WTC11 (cell line): Measurements from ENCODE around the gene POU5F1. TPM values are rescaled to one million over a fixed set of nuclear protein-coding genes. Genes with fewer than 3 reads are reported as not detected.

Experiments used
- ATAC-seq: fragments of 200-7000 bp; cut with Tn5 transposase; 2 replicates; pipeline ENCODE4 v1.10.0; 2021; ENCODE audit warnings: mild to moderate bottlenecking, moderate library complexity
- CTCF ChIA-PET: fragments of 300-600 bp; sonication (Branson Sonifier 250); formaldehyde crosslinking; loops from one replicate; lab custom pipeline; 2021; ENCODE audit warnings: antibody characterized with exemption; lab: Charles Lee
- POLR2A ChIA-PET: fragments of 350-600 bp; sonication (Branson Sonifier 250); formaldehyde crosslinking; loops from one replicate; lab custom pipeline; 2021; ENCODE audit warnings: antibody characterized with exemption; lab: Charles Lee
- DNase-seq: peaks from one replicate; pipeline ENCODE4 v3.0.0; 2021; ENCODE audit warnings: low spot score
- H3K27ac Mint-ChIP-seq: 2 replicates; pipeline ENCODE4 v1.8.0; 2021; ENCODE audit warnings: mixed read lengths
- H3K27me3 Mint-ChIP-seq: 2 replicates; pipeline ENCODE4 v1.8.0; 2021; ENCODE audit warnings: low read depth, mild to moderate bottlenecking, moderate library complexity, mixed read lengths
- H3K36me3 Mint-ChIP-seq: 2 replicates; pipeline ENCODE4 v1.8.0; 2021; ENCODE audit warnings: mixed read lengths
- H3K4me1 Mint-ChIP-seq: 2 replicates; pipeline ENCODE4 v1.8.0; 2022; ENCODE audit warnings: mixed read lengths
- H3K4me3 Mint-ChIP-seq: 2 replicates; pipeline ENCODE4 v1.8.0; 2021; ENCODE audit warnings: mild to moderate bottlenecking, moderate library complexity, mixed read lengths
- H3K9me3 Mint-ChIP-seq: 2 replicates; pipeline ENCODE4 v1.8.0; 2021; ENCODE audit warnings: mixed read lengths
- FOXP4 ChIP-seq: sonication (generic); formaldehyde crosslinking; IDR thresholded peaks from 2 replicates; pipeline ENCODE4 v1.8.0; 2022; ENCODE audit warnings: mild to moderate bottlenecking, missing genetic modification reagents
- IRF1 ChIP-seq: sonication (generic); formaldehyde crosslinking; IDR thresholded peaks from 2 replicates; pipeline ENCODE4 v1.8.0; 2023; ENCODE audit warnings: missing genetic modification reagents
- MAX ChIP-seq: sonication (generic); formaldehyde crosslinking; IDR thresholded peaks from 2 replicates; pipeline ENCODE4 v1.8.0; 2022; ENCODE audit warnings: mild to moderate bottlenecking, missing genetic modification reagents
- MLX ChIP-seq: sonication (generic); formaldehyde crosslinking; IDR thresholded peaks from 2 replicates; pipeline ENCODE4 v1.8.1; 2023; ENCODE audit warnings: mild to moderate bottlenecking, missing genetic modification reagents, moderate library complexity
- MXD4 ChIP-seq: fragments of 250-450 bp; sonication (Bioruptor Pico); IDR thresholded peaks from 2 replicates; pipeline ENCODE4 v1.8.0; 2021; ENCODE audit warnings: mild to moderate bottlenecking, moderate library complexity, borderline replicate concordance
- OVOL2 ChIP-seq: fragments of 250-450 bp; sonication (Bioruptor Pico); IDR thresholded peaks from 2 replicates; pipeline ENCODE4 v1.9.0; 2021; ENCODE audit warnings: mild to moderate bottlenecking, borderline replicate concordance
- PRDM15 ChIP-seq: sonication (generic); formaldehyde crosslinking; IDR thresholded peaks from 2 replicates; pipeline ENCODE4 v1.8.0; 2022; ENCODE audit warnings: missing genetic modification reagents
- TEAD1 ChIP-seq: sonication (generic); formaldehyde crosslinking; IDR thresholded peaks from 2 replicates; pipeline ENCODE4 v1.8.0; 2022; ENCODE audit warnings: mild to moderate bottlenecking, missing genetic modification reagents
- USF1 ChIP-seq: sonication (generic); formaldehyde crosslinking; IDR thresholded peaks from 2 replicates; pipeline ENCODE4 v1.8.0; 2022; ENCODE audit warnings: mild to moderate bottlenecking, missing genetic modification reagents
- ZNF219 ChIP-seq: sonication (generic); formaldehyde crosslinking; IDR thresholded peaks from 2 replicates; pipeline ENCODE4 v1.8.0; 2023; ENCODE audit warnings: missing genetic modification reagents, mild to moderate bottlenecking, borderline replicate concordance
- ZNF232 ChIP-seq: sonication (generic); formaldehyde crosslinking; IDR thresholded peaks from 2 replicates; pipeline ENCODE4 v1.8.0; 2022; ENCODE audit warnings: mild to moderate bottlenecking, missing genetic modification reagents
- ZNF425 ChIP-seq: fragments of 250-450 bp; sonication (Bioruptor Pico); conservative IDR thresholded peaks from 2 replicates; pipeline ENCODE4 v1.9.0; 2021; ENCODE audit warnings: mild to moderate bottlenecking
- total RNA-seq: library from RNA; stranded (reverse); gene quantifications from 3 replicates; pipeline ENCODE4 v1.2.3, GENCODE V29; 2021

POU5F1 gene
- total RNA-seq, 1 experiment from 2014 or later: 2,735 TPM

GRCh38 chr6:31140643-31141042 lies 29.8 kb downstream of the POU5F1 start:
- POLR2A ChIA-PET: interaction anchor here (0.7 kb wide), 1 partner anchor 349 kb away, joined by 3 read pairs; no protein-coding TSS in a partner anchor
- CTCF ChIA-PET: interaction anchor here (0.7 to 4.2 kb wide), 6 partner anchors 18 to 226 kb away, joined by 3 to 49 read pairs (median 6); partner anchors contain the start of gene TCF19
- ATAC-seq: no peak

GRCh38 chr6:31139599-31139998 lies 30.9 kb downstream of the POU5F1 start:
- DNase-seq: peak; percentile 39
- Mint-ChIP-seq H3K4me1 (peaks cover 46% of the 10 kb centered on the region), H3K27ac (peak overlapping the region; percentile 57), H3K9me3 (no peaks in the 10 kb centered on the region), H3K27me3 (peaks cover 4% of the 10 kb centered on the region), H3K36me3 (peaks cover 18% of the 10 kb centered on the region), H3K4me3 (no peak overlapping the region)
- peak; percentile 71 for ATAC-seq
- TF ChIP-seq IRF1 (CRISPR knock-in tag) (no peak), PRDM15 (CRISPR knock-in tag) (0 out of 2 replicates have a peak, but pooled peaks have one; percentile 17), MXD4 (no peak), ZNF232 (CRISPR knock-in tag) (no peak)
- CTCF ChIA-PET: interaction anchor here (0.6 to 4.2 kb wide), 12 partner anchors 9 to 227 kb away, joined by 3 to 49 read pairs (median 4); partner anchors contain the start of gene TCF19
- POLR2A ChIA-PET: interaction anchor here (1.2 to 1.4 kb wide), 2 partner anchors 19 to 33 kb away, joined by 6 to 11 read pairs; partner anchors contain the start of gene TCF19

More at GRCh38 chr6:31140643-31141042, 29.8 kb downstream of the POU5F1 start:
- H3K9me3 Mint-ChIP-seq: no peaks in the 10 kb centered on the region
- H3K4me1 Mint-ChIP-seq: peaks cover 46% of the 10 kb centered on the region
- peaks cover 28% of the 10 kb centered on the region for H3K36me3 Mint-ChIP-seq
- no peak overlapping the region for H3K27ac Mint-ChIP-seq
- peaks cover 4% of the 10 kb centered on the region for H3K27me3 Mint-ChIP-seq
- no peak for DNase-seq
- no peak for TF ChIP-seq MLX
- TF ChIP-seq, all 79 proteins: peak for 0
- no peak overlapping the region for H3K4me3 Mint-ChIP-seq

GRCh38 chr6:31138982-31139381 lies 31.5 kb downstream of the POU5F1 start, which contains the start of gene PSORS1C2:
Gene PSORS1C2, minus strand, starts transcription at chr6:31139066. Its CDS starts 40 bp downstream, at chr6:31139026.
- Mint-ChIP-seq H3K4me3 (no peak within 1 kb of the TSS), H3K4me1 (peaks cover 46% of the 10 kb centered on the region), H3K36me3 (peaks cover 12% of the 10 kb centered on the region), H3K27ac (peak within 1 kb of the TSS; percentile 57), H3K27me3 (peaks cover 4% of the 10 kb centered on the region), H3K9me3 (no peaks in the 10 kb centered on the region)
- CTCF ChIA-PET: interaction anchor here (0.9 to 4.2 kb wide), 12 partner anchors 8 to 228 kb away, joined by 3 to 49 read pairs (median 6); partner anchors contain the start of genes PSORS1C1 and TCF19
- no peak for ATAC-seq
- no peak for DNase-seq
- POLR2A ChIA-PET: interaction anchor here (1.2 to 1.4 kb wide), 2 partner anchors 20 to 33 kb away, joined by 6 to 11 read pairs; partner anchors contain the start of gene TCF19
- TF ChIP-seq ZNF425 (CRISPR knock-in tag) (no peak), USF1 (no peak), TEAD1 (CRISPR knock-in tag) (no peak), OVOL2 (CRISPR knock-in tag) (no peak), MAX (CRISPR knock-in tag) (no peak), ZNF219 (CRISPR knock-in tag) (no peak), PRDM15 (CRISPR knock-in tag) (no peak), FOXP4 (CRISPR knock-in tag) (no peak)
